UCSD-AML1 (cell line): ENCODE results near the gene PRG3.
A peak's percentile ranks its signal among the peaks of the same experiment; 100 is the strongest.
"Not testable (repeated sequence)": the region's sequence is repeated elsewhere in the genome, so short reads cannot be mapped to it uniquely, and the experiment has no call there.

ENCODE experiments used
- DNase-seq: peaks from one replicate; lab custom pipeline; 2025; ENCODE audit not compliant: unreplicated experiment; lab: John Stamatoyannopoulos, UW

The PRG3 gene

GRCh38 chr11:57409321-57410100 lies 28.6 kb upstream of the PRG3 start:
- no peak for DNase-seq

- no peak for DNase-seq
Measured at GRCh38 chr11:57408771-57409170, 27.8 kb upstream of the PRG3 start.

GRCh38 chr11:57407941-57408475 lies 27.1 kb upstream of the PRG3 start:
- no peak for DNase-seq

- no peak for DNase-seq
Measured at GRCh38 chr11:57407010-57407920, 26.3 kb upstream of the PRG3 start.

GRCh38 chr11:57406337-57406904 lies 25.5 kb upstream of the PRG3 start:
- DNase-seq, result peak; percentile 71

GRCh38 chr11:57405271-57405860 lies 24.4 kb upstream of the PRG3 start:
- DNase-seq, result no peak

- DNase-seq, result no peak
Measured at GRCh38 chr11:57403802-57404147, 22.8 kb upstream of the PRG3 start.

- not testable (repeated sequence) for DNase-seq
Measured at GRCh38 chr11:57403003-57403801, 22.3 kb upstream of the PRG3 start.

- no peak for DNase-seq
Measured at GRCh38 chr11:57402188-57403002, 21.4 kb upstream of the PRG3 start.

- no peak for DNase-seq
Measured at GRCh38 chr11:57399972-57400578, 19.1 kb upstream of the PRG3 start.

GRCh38 chr11:57399221-57399620 lies 18.3 kb upstream of the PRG3 start:
- DNase-seq, result no peak

GRCh38 chr11:57397394-57397990 lies 16.5 kb upstream of the PRG3 start:
- no peak for DNase-seq

- no peak for DNase-seq
Measured at GRCh38 chr11:57396744-57397143, 15.8 kb upstream of the PRG3 start.

- DNase-seq, result no peak
Measured at GRCh38 chr11:57395905-57396623, 15.1 kb upstream of the PRG3 start.

GRCh38 chr11:57394203-57394965 lies 13.4 kb upstream of the PRG3 start:
- no peak for DNase-seq

- DNase-seq, result no peak
Measured at GRCh38 chr11:57392763-57393105, 11.8 kb upstream of the PRG3 start.

GRCh38 chr11:57392066-57392762 lies 11.3 kb upstream of the PRG3 start:
- no peak for DNase-seq
